Gastroesophageal sphincter (tissue), 4 donors: ENCODE measurements around the gene UBE2O. TPM values are rescaled to one million over a fixed set of nuclear protein-coding genes. Genes with fewer than 3 reads are reported as not detected.

Experiments used
- ATAC-seq: fragments of 150-250 bp; one replicate; pipeline ENCODE4 v1.9.1; 2016; ENCODE audit warnings: mild to moderate bottlenecking, moderate library complexity
- H3K27ac ChIP-seq, 4 donors: fragments of 200-600 bp; sonication (generic) in 3 of 4; 1 replicate in 3 of 4; 2 replicates in 1 of 4; pipeline ENCODE4 v1.5.1; 2016 to 2019
- H3K27me3 ChIP-seq: fragments of 200-600 bp; sonication (generic); one replicate; pipeline ENCODE4 v1.5.1; 2019
- H3K36me3 ChIP-seq, 2 donors: fragments of 200-600 bp; sonication (generic); one replicate each; pipeline ENCODE4 v1.5.1; 2019; ENCODE audit warnings: control low read depth in 1 of 2
- H3K4me1 ChIP-seq, 3 donors: fragments of 200-600 bp; sonication (generic); 1 replicate in 2 of 3; 2 replicates in 1 of 3; pipeline ENCODE4 v1.5.1; 2016 to 2019; ENCODE audit warnings: control low read depth in 2 of 3
- H3K4me3 ChIP-seq, 2 donors: fragments of 200-600 bp; sonication (generic); one replicate each; pipeline ENCODE4 v1.5.1; 2019; ENCODE audit warnings: mild to moderate bottlenecking in 1 of 2, moderate library complexity in 1 of 2
- H3K9me3 ChIP-seq, 3 donors: fragments of 200-600 bp; sonication (generic); one replicate each; pipeline ENCODE4 v1.5.1; 2017 to 2019; ENCODE audit warnings: control low read depth in 2 of 3
- EP300 ChIP-seq: sonication (generic); formaldehyde crosslinking; IDR thresholded peaks from one replicate; pipeline ENCODE4 v1.6.1; 2017; ENCODE audit warnings: antibody characterized with exemption, mild to moderate bottlenecking
- POLR2A ChIP-seq, 2 donors: fragments of 450-650 bp; IDR thresholded peaks; one replicate each; pipeline ENCODE4 v1.6.1; 2017; ENCODE audit warnings: antibody characterized with exemption in 2 of 2, mild to moderate bottlenecking in 2 of 2, moderate library complexity in 1 of 2
- POLR2AphosphoS5 ChIP-seq: sonication (generic); formaldehyde crosslinking; IDR thresholded peaks from one replicate; pipeline ENCODE4 v1.6.1; 2017; ENCODE audit warnings: antibody characterized with exemption
- WGBS, 2 donors: methylation state at CpG; one replicate each; pipeline ENCODE4 v1.1.5; 2018; ENCODE audit warnings: low coverage in 1 of 2; 5-methylcytosine and 5-hydroxymethylcytosine counted together
- total RNA-seq, 4 donors: library from RNA; depleted of rRNA; stranded (reverse); fragments of >200 nt; gene quantifications; one replicate each; pipeline ENCODE4 v1.1.0, GENCODE V29; 2016
- TF ChIP-seq, protein P1 (sequence below), 4 experiments: fragments of 200-600 bp in 2 of 4; fragments of 450-650 bp in 2 of 4; sonication (generic) in 1 of 4; IDR thresholded peaks; one replicate each; pipeline ENCODE4 v1.5.1; 2017 to 2019; ENCODE audit warnings: antibody characterized with exemption in 4 of 4, mild to moderate bottlenecking in 2 of 4, moderate library complexity in 2 of 4

Gene UBE2O
- total RNA-seq, 4 donors from 2014 or later: 13.0 to 19.8 (median 15.2) TPM

- Histone ChIP-seq H3K27ac (no peak overlapping the region), H3K4me3 (no peak overlapping the region), H3K27me3 (no peaks in the 10 kb centered on the region), H3K4me1 (peaks cover 0 to 24% (median 6%) of the 10 kb centered on the region in 3 donors), H3K9me3 (no peaks in the 10 kb centered on the region), H3K36me3 (no peaks in the 10 kb centered on the region)
- TF ChIP-seq EP300 (no peak), POLR2A (IDR thresholded peaks at IDR 0.05) (no peak), POLR2AphosphoS5 (no peak)
- TF ChIP-seq, protein P1, sequence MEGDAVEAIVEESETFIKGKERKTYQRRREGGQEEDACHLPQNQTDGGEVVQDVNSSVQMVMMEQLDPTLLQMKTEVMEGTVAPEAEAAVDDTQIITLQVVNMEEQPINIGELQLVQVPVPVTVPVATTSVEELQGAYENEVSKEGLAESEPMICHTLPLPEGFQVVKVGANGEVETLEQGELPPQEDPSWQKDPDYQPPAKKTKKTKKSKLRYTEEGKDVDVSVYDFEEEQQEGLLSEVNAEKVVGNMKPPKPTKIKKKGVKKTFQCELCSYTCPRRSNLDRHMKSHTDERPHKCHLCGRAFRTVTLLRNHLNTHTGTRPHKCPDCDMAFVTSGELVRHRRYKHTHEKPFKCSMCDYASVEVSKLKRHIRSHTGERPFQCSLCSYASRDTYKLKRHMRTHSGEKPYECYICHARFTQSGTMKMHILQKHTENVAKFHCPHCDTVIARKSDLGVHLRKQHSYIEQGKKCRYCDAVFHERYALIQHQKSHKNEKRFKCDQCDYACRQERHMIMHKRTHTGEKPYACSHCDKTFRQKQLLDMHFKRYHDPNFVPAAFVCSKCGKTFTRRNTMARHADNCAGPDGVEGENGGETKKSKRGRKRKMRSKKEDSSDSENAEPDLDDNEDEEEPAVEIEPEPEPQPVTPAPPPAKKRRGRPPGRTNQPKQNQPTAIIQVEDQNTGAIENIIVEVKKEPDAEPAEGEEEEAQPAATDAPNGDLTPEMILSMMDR (IDR thresholded peaks at IDR 0.05): no peak
- WGBS, 2 donors: 40 to 100% methylated on average over 2 to 3 of the region's 13 CpGs
- no peak for ATAC-seq
These were observed 11.1 kb downstream of the UBE2O start for GRCh38 chr17:76441686-76442340.

- no peak for ATAC-seq
- Histone ChIP-seq H3K4me1 (peaks cover 0 to 14% (median 0%) of the 10 kb centered on the region in 3 donors), H3K27me3 (no peaks in the 10 kb centered on the region), H3K27ac (no peak overlapping the region), H3K9me3 (no peaks in the 10 kb centered on the region), H3K36me3 (no peaks in the 10 kb centered on the region), H3K4me3 (no peak overlapping the region)
- no peak for TF ChIP-seq EP300
- TF ChIP-seq POLR2A (IDR thresholded peaks at IDR 0.05): no peak
- TF ChIP-seq POLR2AphosphoS5: no peak
- TF ChIP-seq, protein P1 (IDR thresholded peaks at IDR 0.05): no peak
- WGBS, 2 donors: 70% methylated on average over 2 of the region's 2 CpGs; no CpG with 5 or more reads in 1 of the 2 donors
These were observed 12.1 kb downstream of the UBE2O start for GRCh38 chr17:76440751-76441362.

- TF ChIP-seq POLR2AphosphoS5: no peak
- TF ChIP-seq, protein P1 (IDR thresholded peaks at IDR 0.05): no peak
- no peak for TF ChIP-seq POLR2A (IDR thresholded peaks at IDR 0.05)
- TF ChIP-seq EP300: no peak
- WGBS, 2 donors: 83 to 100% methylated on average over 5 to 6 of the region's 6 CpGs
- no peak overlapping the region for H3K27ac ChIP-seq
- H3K27me3 ChIP-seq: no peaks in the 10 kb centered on the region
- ATAC-seq: no peak
- peaks cover 0 to 1% (median 0%) of the 10 kb centered on the region in 3 donors for H3K4me1 ChIP-seq
- H3K4me3 ChIP-seq: no peak overlapping the region
- no peaks in the 10 kb centered on the region for H3K9me3 ChIP-seq
- no peaks in the 10 kb centered on the region for H3K36me3 ChIP-seq
These were observed 13.5 kb downstream of the UBE2O start for GRCh38 chr17:76439314-76439928.

DNA sequence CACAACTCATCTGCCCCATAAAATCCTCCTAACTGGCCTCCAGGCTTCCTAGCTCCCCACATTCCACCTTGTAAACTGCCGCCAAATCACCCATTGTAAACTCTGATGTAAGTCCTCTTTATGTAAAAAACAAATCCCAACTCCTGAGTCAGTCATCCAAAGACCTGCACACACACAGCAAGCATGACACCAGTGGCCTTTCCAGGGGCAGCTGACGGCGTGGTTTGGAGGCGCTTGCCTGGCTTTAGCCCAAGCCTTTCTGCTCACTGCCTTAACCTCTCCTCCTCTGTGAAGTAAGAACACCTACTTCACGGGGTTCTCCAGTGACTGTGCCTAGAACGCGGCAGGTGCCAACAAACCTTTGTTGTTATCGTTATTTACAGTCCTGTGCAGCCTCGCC is 14.0 kb downstream of the UBE2O start:
- no peaks in the 10 kb centered on the region for H3K27me3 ChIP-seq
- 93 to 100% methylated on average over 7 to 9 of the region's 9 CpGs for WGBS, 2 donors
- H3K36me3 ChIP-seq: no peaks in the 10 kb centered on the region
- no peaks in the 10 kb centered on the region for H3K9me3 ChIP-seq
- TF ChIP-seq POLR2AphosphoS5 (no peak), POLR2A (IDR thresholded peaks at IDR 0.05) (no peak), EP300 (no peak)
- TF ChIP-seq, protein P1 (IDR thresholded peaks at IDR 0.05): no peak
- H3K4me3 ChIP-seq: no peak overlapping the region
- no peaks in the 10 kb centered on the region for H3K4me1 ChIP-seq
- no peak overlapping the region for H3K27ac ChIP-seq
- ATAC-seq: no peak
